IMR-90 (cell line): ENCODE data around the gene CLIP3. TPM values are rescaled to one million over a fixed set of nuclear protein-coding genes. Genes with fewer than 3 reads are reported as not detected.
A peak's percentile ranks its signal among the peaks of the same experiment; 100 is the strongest.

Experiments used
- ATAC-seq: fragments of 200-7000 bp; cut with Tn5 transposase; 2 replicates; pipeline ENCODE4 v1.9.1; 2020; ENCODE audit warnings: low read depth, mild to moderate bottlenecking, moderate library complexity
- BruUV-seq: library from RNA; stranded (reverse); fragments of 400-500 nt; replicated peaks from 2 replicates; lab custom pipeline; 2021; lab: Mats Ljungman, UMichigan
- CTCF ChIA-PET: fragments of 300-600 bp; formaldehyde crosslinking; extraction: SDS; loops from one replicate; lab custom pipeline; 2021; ENCODE audit warnings: antibody characterized with exemption; lab: Yijun Ruan, JAX
- POLR2A ChIA-PET: fragments of 300-600 bp; sonication (Branson Sonifier 250); formaldehyde crosslinking; loops from one replicate; lab custom pipeline; 2022; ENCODE audit warnings: antibody characterized with exemption; ENCODE audit not compliant: unreplicated experiment; lab: Charles Lee
- DNase-seq: peaks from one replicate; pipeline ENCODE4 v3.0.0; 2013
- H2AFZ ChIP-seq: replicated peaks from 2 replicates; pipeline ENCODE3; 2013; ENCODE audit warnings: low read length, mild to moderate bottlenecking; ENCODE audit not compliant: poor library complexity
- H2AK5ac ChIP-seq: 2 replicates; pipeline ENCODE4 v1.6.1; 2013; ENCODE audit warnings: low read depth, low read length, inconsistent platforms
- H2AK9ac ChIP-seq: replicated peaks from 2 replicates; pipeline ENCODE3; 2013; ENCODE audit warnings: mild to moderate bottlenecking, low read depth, low read length, moderate library complexity; ENCODE audit not compliant: poor library complexity
- H2BK120ac ChIP-seq: 2 replicates; pipeline ENCODE4 v1.6.1; 2013; ENCODE audit warnings: low read depth, low read length, inconsistent platforms
- H2BK15ac ChIP-seq: 3 replicates; pipeline ENCODE4 v1.6.1; 2013; ENCODE audit warnings: low read depth, low read length, inconsistent platforms
- H2BK20ac ChIP-seq: 2 replicates; pipeline ENCODE4 v1.6.1; 2013; ENCODE audit warnings: low read depth, mild to moderate bottlenecking, inconsistent platforms, low read length, moderate library complexity
- H2BK5ac ChIP-seq: 2 replicates; pipeline ENCODE4 v1.6.1; 2013; ENCODE audit warnings: mild to moderate bottlenecking, low read depth, low read length, inconsistent platforms; ENCODE audit not compliant: poor library complexity, severe bottlenecking
- H3K14ac ChIP-seq: replicated peaks from 2 replicates; pipeline ENCODE4 v1.6.1; 2013; ENCODE audit warnings: low read depth, low read length, inconsistent platforms
- H3K18ac ChIP-seq: 2 replicates; pipeline ENCODE4 v1.6.1; 2013; ENCODE audit warnings: low read depth, low read length, control low read depth
- H3K23ac ChIP-seq: 2 replicates; pipeline ENCODE4 v1.6.1; 2013; ENCODE audit warnings: low read depth, low read length, inconsistent platforms
- H3K27ac ChIP-seq: 2 replicates; pipeline ENCODE4 v1.5.1; 2013; ENCODE audit warnings: mild to moderate bottlenecking, control low read depth, low read length; ENCODE audit not compliant: insufficient read depth
- H3K27me3 ChIP-seq: 2 replicates; pipeline ENCODE4 v1.6.1; 2013; ENCODE audit warnings: low read length; ENCODE audit not compliant: control insufficient read depth, insufficient read depth
- H3K36me3 ChIP-seq: 2 replicates; pipeline ENCODE4 v1.6.1; 2013; ENCODE audit warnings: low read length, mixed read lengths; ENCODE audit not compliant: control insufficient read depth, insufficient read depth
- H3K4ac ChIP-seq: 2 replicates; pipeline ENCODE4 v1.6.1; 2013; ENCODE audit warnings: low read depth, low read length, inconsistent platforms
- H3K4me1 ChIP-seq: 2 replicates; pipeline ENCODE4 v1.6.1; 2013; ENCODE audit warnings: low read length, mixed read lengths; ENCODE audit not compliant: control insufficient read depth, insufficient read depth
- H3K4me2 ChIP-seq: 2 replicates; pipeline ENCODE4 v1.6.1; 2013; ENCODE audit warnings: low read depth, mild to moderate bottlenecking, control low read depth, low read length, moderate library complexity
- H3K4me3 ChIP-seq: 2 replicates; pipeline ENCODE4 v1.5.1; 2013; ENCODE audit warnings: low read depth, mild to moderate bottlenecking, control low read depth, low read length, moderate library complexity; ENCODE audit not compliant: insufficient read depth
- H3K56ac ChIP-seq: 2 replicates; pipeline ENCODE4 v1.6.1; 2013; ENCODE audit warnings: low read length, inconsistent platforms; ENCODE audit not compliant: insufficient read depth; ENCODE audit errors: extremely low read depth
- H3K79me1 ChIP-seq, 2 experiments: 2 replicates each; pipeline ENCODE4 v1.6.1; 2013; ENCODE audit warnings: low read length in 2 of 2, inconsistent platforms in 1 of 2, low read depth in 1 of 2
- H3K9ac ChIP-seq: 2 replicates; pipeline ENCODE4 v1.6.1; 2013; ENCODE audit warnings: low read depth, low read length, control low read depth
- H3K9me1 ChIP-seq: 2 replicates; pipeline ENCODE4 v1.6.1; 2013; ENCODE audit warnings: low read length, inconsistent platforms; ENCODE audit not compliant: insufficient read depth
- H3K9me3 ChIP-seq: 2 replicates; pipeline ENCODE4 v1.6.1; 2013; ENCODE audit warnings: low read length; ENCODE audit not compliant: control insufficient read depth, insufficient read depth
- H4K20me1 ChIP-seq: 2 replicates; pipeline ENCODE4 v1.6.1; 2013; ENCODE audit warnings: low read length, inconsistent platforms; ENCODE audit not compliant: insufficient read depth
- H4K5ac ChIP-seq: 2 replicates; pipeline ENCODE4 v1.6.1; 2013; ENCODE audit warnings: mild to moderate bottlenecking, low read depth, low read length, control low read depth
- H4K8ac ChIP-seq, 2 experiments: 2 replicates each; pipeline ENCODE4 v1.6.1; 2013; ENCODE audit warnings: low read depth in 2 of 2, low read length in 2 of 2, control low read depth in 1 of 2, inconsistent platforms in 1 of 2
- H4K91ac ChIP-seq: 2 replicates; pipeline ENCODE4 v1.6.1; 2013; ENCODE audit warnings: low read depth, low read length, inconsistent platforms; ENCODE audit not compliant: insufficient read depth
- BHLHE40 ChIP-seq: fragments of 150-350 bp; IDR thresholded peaks from 2 replicates; pipeline ENCODE4 v1.6.1; 2016; ENCODE audit warnings: mild to moderate bottlenecking, low read depth, low read length
- WGBS, 2 experiments: methylation state at CpG; one replicate each; pipeline versions ENCODE4 v1.1.5 to v1.1.7; 2013; ENCODE audit warnings: missing lambda C conversion rate in 2 of 2; ENCODE audit not compliant: insufficient read length in 1 of 2; ENCODE audit errors: extremely low coverage in 2 of 2; 5-methylcytosine and 5-hydroxymethylcytosine counted together
- dilution Hi-C: fragments of 300-500 bp; cut with HindIII; formaldehyde crosslinking; loops from one replicate; pipeline ENCODE4 v1.14.3; 2018; ENCODE audit warnings: low sequenced_read_pairs; ENCODE audit not compliant: unreplicated experiment
- in situ Hi-C: fragments of 300-500 bp; cut with MboI; formaldehyde crosslinking; loops from 3 replicates; pipeline ENCODE4 v1.14.3; 2019; ENCODE audit warnings: low sequenced_read_pairs, inconsistent platforms, mixed read lengths
- intact Hi-C: fragments of 100-400 bp; cut with micrococcal nuclease; formaldehyde crosslinking; loops from 2 replicates; pipeline ENCODE4 v1.10.0; 2022
- polyA plus RNA-seq, 3 experiments: library from polyadenylated mRNA; depleted of rRNA; stranded (reverse); fragments of >200 nt; gene quantifications; 2 replicates each; pipeline ENCODE4 v1.2.3, GENCODE V29; 2012; ENCODE audit warnings: low replicate concordance in 1 of 3
- total RNA-seq: library from RNA; depleted of rRNA; stranded (reverse); fragments of >200 nt; gene quantifications from 2 replicates; pipeline ENCODE4 v1.2.3, GENCODE V29; 2012

The CLIP3 gene
- total and polyA plus RNA-seq, 2 of the 4 experiments (the other 2 are of a cell fraction), result 5.4 to 28.7 TPM

GRCh38 chr19:36043952-36044351 lies 11.3 kb upstream of the CLIP3 start:
- Histone ChIP-seq H3K9ac (no peak overlapping the region), H2BK120ac (no peak overlapping the region), H4K8ac (no peak overlapping the region), H2BK20ac (no peak overlapping the region), H3K4me3 (no peak overlapping the region), H3K18ac (no peak overlapping the region), H3K56ac (no peak overlapping the region), H3K36me3 (peaks cover 5% of the 10 kb centered on the region), H2BK5ac (no peak overlapping the region), H2AFZ (no peak overlapping the region), H3K4me2 (no peak overlapping the region), H3K4me1 (peaks cover 9% of the 10 kb centered on the region), H3K27me3 (no peaks in the 10 kb centered on the region), H2AK5ac (no peak overlapping the region), H3K4ac (no peak overlapping the region), H3K9me3 (no peaks in the 10 kb centered on the region), H3K23ac (no peak overlapping the region), H2AK9ac (no peak overlapping the region), H4K91ac (no peak overlapping the region), H3K79me1 (peaks cover 4 to 21% of the 10 kb centered on the region in 2 experiments; a peak in 3 of 4 replicates), H3K9me1 (no peaks in the 10 kb centered on the region; the same call in 1 of the 2 replicates), H3K27ac (peak overlapping the region; percentile 37; the same call in 1 of the 2 replicates), H3K14ac (no peak overlapping the region), H2BK15ac (no peak overlapping the region), H4K5ac (no peak overlapping the region), H4K20me1 (no peaks in the 10 kb centered on the region)
- in situ Hi-C loops (no loop called here), dilution Hi-C loops (no loop called here), intact Hi-C loops (no loop called here)
- CTCF ChIA-PET, result interaction anchor here (0.7 kb wide), 1 partner anchor 157 kb away, joined by 4 read pairs; no protein-coding TSS in a partner anchor
- DNase-seq, result no peak
- WGBS, 2 experiments, result 80% methylated on average over 1 of the region's 2 CpGs; no CpG with 5 or more reads in 1 of the 2 experiments
- BruUV-seq, result no TSS peak
- TF ChIP-seq BHLHE40, result no peak
- no peak for ATAC-seq
- POLR2A ChIA-PET, result no interaction called here
